GM12878 (cell line): ENCODE data around the gene UBA7.

Source experiments
- CHD4 ChIP-seq: fragments of 200-600 bp; sonication (generic); IDR thresholded peaks from 2 replicates; pipeline ENCODE4 v1.6.1; 2016; ENCODE audit warnings: mild to moderate bottlenecking
- CREB1 ChIP-seq: IDR thresholded peaks from 2 replicates; pipeline ENCODE4 v1.6.1; 2012; ENCODE audit warnings: low read depth, mild to moderate bottlenecking, inconsistent platforms
- EP300 ChIP-seq, 2 experiments: fragments of 150-350 bp in 1 of 2; IDR thresholded peaks; 2 replicates each; pipeline ENCODE4 v1.6.1; 2011 to 2012; ENCODE audit warnings: low read depth in 2 of 2, low read length in 2 of 2, borderline replicate concordance in 1 of 2, improper control_type of control experiment in 1 of 2, inconsistent platforms in 1 of 2; ENCODE audit not compliant: control insufficient read depth in 1 of 2
- ETV6 ChIP-seq, 2 experiments: fragments of 450-650 bp in 1 of 2; IDR thresholded peaks in 1 of 2; conservative IDR thresholded peaks in 1 of 2; 2 replicates each; pipeline ENCODE4 v1.6.1; 2014; ENCODE audit warnings: antibody characterized with exemption in 1 of 2, borderline replicate concordance in 1 of 2, low read depth in 1 of 2, mild to moderate bottlenecking in 1 of 2, moderate library complexity in 1 of 2
- EZH2 ChIP-seq: IDR thresholded peaks from 2 replicates; pipeline ENCODE4 v1.6.1; 2012; ENCODE audit warnings: low read depth, mild to moderate bottlenecking, control low read depth, inconsistent platforms, low read length, borderline replicate concordance; ENCODE audit not compliant: control insufficient read depth
- HCFC1 ChIP-seq: fragments of 150-350 bp; IDR thresholded peaks from 2 replicates; pipeline ENCODE4 v1.6.1; 2014; ENCODE audit warnings: low read length
- KDM1A ChIP-seq: fragments of 200-600 bp; sonication (generic); IDR thresholded peaks from 2 replicates; pipeline ENCODE4 v1.6.1; 2016; ENCODE audit warnings: borderline replicate concordance
- POLR2A ChIP-seq: IDR thresholded peaks from 2 replicates; pipeline ENCODE4 v1.6.1; 2011; ENCODE audit warnings: low read depth, mild to moderate bottlenecking, low read length
- TAF1 ChIP-seq: IDR thresholded peaks from 2 replicates; pipeline ENCODE4 v1.6.1; 2011; ENCODE audit warnings: mild to moderate bottlenecking, low read depth, low read length, borderline replicate concordance
- ZNF274 ChIP-seq: IDR thresholded peaks from one replicate; pipeline ENCODE4 v1.8.0; 2011; ENCODE audit not compliant: insufficient read length, insufficient read depth
- TF ChIP-seq, protein P1 (sequence below): fragments of 450-650 bp; IDR thresholded peaks from 2 replicates; pipeline ENCODE4 v1.6.1; 2017; ENCODE audit warnings: mild to moderate bottlenecking
- TF ChIP-seq, protein P2 (sequence below), 3 experiments: IDR thresholded peaks in 2 of 3; conservative IDR thresholded peaks in 1 of 3; 2 replicates each; pipeline ENCODE4 v1.5.1; 2011; ENCODE audit warnings: low read depth in 3 of 3, low read length in 3 of 3, mild to moderate bottlenecking in 3 of 3, control low read depth in 2 of 3, moderate library complexity in 2 of 3, inconsistent platforms in 1 of 3, mixed read lengths in 1 of 3; ENCODE audit not compliant: control insufficient read depth in 2 of 3, insufficient read depth in 1 of 3; ENCODE audit errors: extremely low read depth in 1 of 3
- TF ChIP-seq, protein P3 (sequence below): IDR thresholded peaks from 2 replicates; pipeline ENCODE4 v1.6.1; 2012; ENCODE audit warnings: low read depth, low read length, improper control_type of control experiment
- TF ChIP-seq, protein P4 (sequence below): IDR thresholded peaks from 2 replicates; pipeline ENCODE4 v1.6.1; 2012; ENCODE audit warnings: mild to moderate bottlenecking, low read depth, low read length

DNA sequence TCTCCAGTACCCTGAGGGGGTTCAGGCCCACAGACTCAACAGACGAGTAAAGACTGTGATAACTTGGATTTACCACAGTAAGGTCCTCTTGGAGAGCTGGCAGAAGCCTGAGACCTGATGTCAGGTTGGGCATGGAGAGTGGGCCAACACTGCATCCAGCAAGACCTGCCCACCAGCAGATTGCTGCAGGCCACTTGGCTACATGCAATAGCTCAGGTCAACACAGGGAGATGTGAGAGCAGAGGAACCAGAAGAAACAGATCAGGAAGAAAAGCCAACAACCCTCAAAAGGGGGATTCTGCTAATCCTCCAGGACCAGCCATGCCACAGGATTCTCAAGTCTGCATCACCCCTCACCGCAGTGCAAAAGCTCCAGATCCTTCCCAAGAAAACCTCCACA, 25.7 kb downstream of the UBA7 start:
- TF ChIP-seq, protein P1, sequence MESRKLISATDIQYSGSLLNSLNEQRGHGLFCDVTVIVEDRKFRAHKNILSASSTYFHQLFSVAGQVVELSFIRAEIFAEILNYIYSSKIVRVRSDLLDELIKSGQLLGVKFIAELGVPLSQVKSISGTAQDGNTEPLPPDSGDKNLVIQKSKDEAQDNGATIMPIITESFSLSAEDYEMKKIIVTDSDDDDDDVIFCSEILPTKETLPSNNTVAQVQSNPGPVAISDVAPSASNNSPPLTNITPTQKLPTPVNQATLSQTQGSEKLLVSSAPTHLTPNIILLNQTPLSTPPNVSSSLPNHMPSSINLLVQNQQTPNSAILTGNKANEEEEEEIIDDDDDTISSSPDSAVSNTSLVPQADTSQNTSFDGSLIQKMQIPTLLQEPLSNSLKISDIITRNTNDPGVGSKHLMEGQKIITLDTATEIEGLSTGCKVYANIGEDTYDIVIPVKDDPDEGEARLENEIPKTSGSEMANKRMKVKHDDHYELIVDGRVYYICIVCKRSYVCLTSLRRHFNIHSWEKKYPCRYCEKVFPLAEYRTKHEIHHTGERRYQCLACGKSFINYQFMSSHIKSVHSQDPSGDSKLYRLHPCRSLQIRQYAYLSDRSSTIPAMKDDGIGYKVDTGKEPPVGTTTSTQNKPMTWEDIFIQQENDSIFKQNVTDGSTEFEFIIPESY = no peak
- TF ChIP-seq, protein P2, sequence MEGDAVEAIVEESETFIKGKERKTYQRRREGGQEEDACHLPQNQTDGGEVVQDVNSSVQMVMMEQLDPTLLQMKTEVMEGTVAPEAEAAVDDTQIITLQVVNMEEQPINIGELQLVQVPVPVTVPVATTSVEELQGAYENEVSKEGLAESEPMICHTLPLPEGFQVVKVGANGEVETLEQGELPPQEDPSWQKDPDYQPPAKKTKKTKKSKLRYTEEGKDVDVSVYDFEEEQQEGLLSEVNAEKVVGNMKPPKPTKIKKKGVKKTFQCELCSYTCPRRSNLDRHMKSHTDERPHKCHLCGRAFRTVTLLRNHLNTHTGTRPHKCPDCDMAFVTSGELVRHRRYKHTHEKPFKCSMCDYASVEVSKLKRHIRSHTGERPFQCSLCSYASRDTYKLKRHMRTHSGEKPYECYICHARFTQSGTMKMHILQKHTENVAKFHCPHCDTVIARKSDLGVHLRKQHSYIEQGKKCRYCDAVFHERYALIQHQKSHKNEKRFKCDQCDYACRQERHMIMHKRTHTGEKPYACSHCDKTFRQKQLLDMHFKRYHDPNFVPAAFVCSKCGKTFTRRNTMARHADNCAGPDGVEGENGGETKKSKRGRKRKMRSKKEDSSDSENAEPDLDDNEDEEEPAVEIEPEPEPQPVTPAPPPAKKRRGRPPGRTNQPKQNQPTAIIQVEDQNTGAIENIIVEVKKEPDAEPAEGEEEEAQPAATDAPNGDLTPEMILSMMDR (IDR thresholded peaks at IDR 0.05 in 2 of 3, conservative IDR thresholded peaks at IDR 0.05 in 1 of 3; ENCODE audit: control insufficient read depth in 2 of 3, extremely low read depth in 1 of 3, insufficient read depth in 1 of 3, low read depth in 3 of 3, low read length in 3 of 3) = no peak
- TF ChIP-seq, protein P3, sequence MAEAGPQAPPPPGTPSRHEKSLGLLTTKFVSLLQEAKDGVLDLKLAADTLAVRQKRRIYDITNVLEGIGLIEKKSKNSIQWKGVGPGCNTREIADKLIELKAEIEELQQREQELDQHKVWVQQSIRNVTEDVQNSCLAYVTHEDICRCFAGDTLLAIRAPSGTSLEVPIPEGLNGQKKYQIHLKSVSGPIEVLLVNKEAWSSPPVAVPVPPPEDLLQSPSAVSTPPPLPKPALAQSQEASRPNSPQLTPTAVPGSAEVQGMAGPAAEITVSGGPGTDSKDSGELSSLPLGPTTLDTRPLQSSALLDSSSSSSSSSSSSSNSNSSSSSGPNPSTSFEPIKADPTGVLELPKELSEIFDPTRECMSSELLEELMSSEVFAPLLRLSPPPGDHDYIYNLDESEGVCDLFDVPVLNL = no peak
- TF ChIP-seq EZH2 (no peak), EP300 (IDR thresholded peaks at IDR 0.05; ENCODE audit: borderline replicate concordance in 1 of 2, control insufficient read depth in 1 of 2, low read depth in 2 of 2, low read length in 2 of 2) (no peak), ETV6 (conservative IDR thresholded peaks at IDR 0.05 in 1 of 2, IDR thresholded peaks at IDR 0.05 in 1 of 2; ENCODE audit: borderline replicate concordance in 1 of 2, low read depth in 1 of 2) (no peak), ZNF274 (no peak), POLR2A (no peak), CREB1 (no peak), TAF1 (no peak), HCFC1 (no peak), KDM1A (no peak), CHD4 (no peak)
- TF ChIP-seq, protein P4, sequence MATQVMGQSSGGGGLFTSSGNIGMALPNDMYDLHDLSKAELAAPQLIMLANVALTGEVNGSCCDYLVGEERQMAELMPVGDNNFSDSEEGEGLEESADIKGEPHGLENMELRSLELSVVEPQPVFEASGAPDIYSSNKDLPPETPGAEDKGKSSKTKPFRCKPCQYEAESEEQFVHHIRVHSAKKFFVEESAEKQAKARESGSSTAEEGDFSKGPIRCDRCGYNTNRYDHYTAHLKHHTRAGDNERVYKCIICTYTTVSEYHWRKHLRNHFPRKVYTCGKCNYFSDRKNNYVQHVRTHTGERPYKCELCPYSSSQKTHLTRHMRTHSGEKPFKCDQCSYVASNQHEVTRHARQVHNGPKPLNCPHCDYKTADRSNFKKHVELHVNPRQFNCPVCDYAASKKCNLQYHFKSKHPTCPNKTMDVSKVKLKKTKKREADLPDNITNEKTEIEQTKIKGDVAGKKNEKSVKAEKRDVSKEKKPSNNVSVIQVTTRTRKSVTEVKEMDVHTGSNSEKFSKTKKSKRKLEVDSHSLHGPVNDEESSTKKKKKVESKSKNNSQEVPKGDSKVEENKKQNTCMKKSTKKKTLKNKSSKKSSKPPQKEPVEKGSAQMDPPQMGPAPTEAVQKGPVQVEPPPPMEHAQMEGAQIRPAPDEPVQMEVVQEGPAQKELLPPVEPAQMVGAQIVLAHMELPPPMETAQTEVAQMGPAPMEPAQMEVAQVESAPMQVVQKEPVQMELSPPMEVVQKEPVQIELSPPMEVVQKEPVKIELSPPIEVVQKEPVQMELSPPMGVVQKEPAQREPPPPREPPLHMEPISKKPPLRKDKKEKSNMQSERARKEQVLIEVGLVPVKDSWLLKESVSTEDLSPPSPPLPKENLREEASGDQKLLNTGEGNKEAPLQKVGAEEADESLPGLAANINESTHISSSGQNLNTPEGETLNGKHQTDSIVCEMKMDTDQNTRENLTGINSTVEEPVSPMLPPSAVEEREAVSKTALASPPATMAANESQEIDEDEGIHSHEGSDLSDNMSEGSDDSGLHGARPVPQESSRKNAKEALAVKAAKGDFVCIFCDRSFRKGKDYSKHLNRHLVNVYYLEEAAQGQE = no peak
